ENCODE results near the gene C1R. TPM values are rescaled to one million over a fixed set of nuclear protein-coding genes. Genes with fewer than 3 reads are reported as not detected.

Gene C1R
- total RNA-seq, result 0.43 and 1.5 TPM in 2 replicates

DNA sequence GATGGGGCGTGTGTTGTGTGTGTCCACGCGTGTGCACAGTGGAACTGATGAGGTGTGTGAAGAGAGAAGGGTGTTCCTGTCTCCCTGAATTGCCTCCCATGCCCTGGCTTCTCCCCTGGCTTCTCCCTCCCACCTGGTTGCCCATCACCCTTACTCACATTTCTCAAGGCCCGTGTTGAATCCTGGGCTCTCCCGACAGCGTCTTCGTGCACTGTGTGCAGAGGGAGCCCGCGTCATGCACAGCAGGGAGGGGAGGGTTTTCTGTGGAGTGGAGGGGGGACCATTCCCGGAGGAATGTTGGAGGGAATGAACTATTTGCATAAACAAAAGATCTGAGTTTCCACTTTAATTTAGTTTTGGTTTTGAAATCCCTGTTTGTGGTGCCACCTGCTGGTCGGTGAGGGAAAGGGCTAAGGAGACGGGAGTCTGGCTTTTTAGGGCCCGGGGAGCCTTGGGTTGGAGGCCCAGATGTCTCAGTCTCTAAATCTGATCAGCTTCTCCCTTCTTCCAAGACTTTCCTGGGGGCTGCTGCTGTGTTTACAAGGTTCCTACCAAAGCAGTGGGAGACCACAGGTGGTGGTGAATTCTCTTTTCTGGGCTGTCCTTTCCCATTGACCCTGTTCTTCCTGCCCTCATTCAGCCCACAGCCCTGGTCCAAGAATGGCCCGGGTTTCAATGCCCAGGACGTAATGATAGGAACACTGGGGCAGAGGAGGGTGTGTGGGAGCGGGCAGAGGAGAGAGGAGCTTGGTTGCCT is at the start of gene C1R:
C1R (minus strand) TSS at position 217 of the 757 bp plus-strand sequence; CDS start at position 160, 57 bp downstream.

DNA sequence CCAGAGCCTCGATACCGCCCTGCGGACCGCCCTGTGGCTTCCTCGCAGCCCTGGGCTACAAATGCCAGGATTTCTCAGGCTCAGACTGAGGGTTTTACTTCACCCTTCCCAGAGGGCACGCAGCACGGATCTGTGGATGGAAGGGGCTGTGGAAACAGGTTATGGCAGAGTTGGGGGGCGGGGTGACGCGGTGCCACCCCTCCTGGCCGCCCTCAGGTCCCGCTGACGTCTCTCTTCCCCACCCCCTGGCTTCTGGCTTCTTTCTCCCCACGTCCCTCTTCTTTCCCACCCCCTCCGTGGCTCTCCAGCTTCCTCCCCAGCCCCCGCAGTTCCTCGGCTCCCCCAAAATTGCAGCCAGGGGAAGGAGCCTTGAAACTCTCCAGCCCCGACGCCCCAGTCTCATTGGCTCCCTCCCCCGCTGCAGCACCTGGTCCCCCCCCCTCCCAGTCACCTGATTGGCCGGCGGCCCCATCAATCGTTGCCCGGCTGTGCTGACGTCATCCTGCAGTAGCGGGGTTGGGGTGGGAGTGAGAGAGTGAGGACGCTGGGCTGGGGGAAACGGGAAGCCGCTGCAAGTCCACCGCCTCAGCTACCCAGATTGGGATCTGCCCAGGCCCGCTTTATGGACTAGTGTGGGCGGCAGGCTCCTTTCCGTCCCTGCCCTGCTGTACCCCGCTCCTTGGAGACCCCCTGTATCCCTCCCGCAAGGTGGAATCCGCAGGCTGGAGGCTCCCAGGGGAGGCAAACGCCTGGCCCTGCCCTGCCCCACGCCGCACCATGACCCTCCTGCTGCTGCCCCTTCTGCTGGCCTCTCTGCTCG is 37.8 kb upstream of the C1R start, which contains the start of gene CLSTN3:
CLSTN3 (plus strand) TSS at position 500 of the 820 bp plus-strand sequence; CDS start at position 778, 278 bp downstream.

DNA sequence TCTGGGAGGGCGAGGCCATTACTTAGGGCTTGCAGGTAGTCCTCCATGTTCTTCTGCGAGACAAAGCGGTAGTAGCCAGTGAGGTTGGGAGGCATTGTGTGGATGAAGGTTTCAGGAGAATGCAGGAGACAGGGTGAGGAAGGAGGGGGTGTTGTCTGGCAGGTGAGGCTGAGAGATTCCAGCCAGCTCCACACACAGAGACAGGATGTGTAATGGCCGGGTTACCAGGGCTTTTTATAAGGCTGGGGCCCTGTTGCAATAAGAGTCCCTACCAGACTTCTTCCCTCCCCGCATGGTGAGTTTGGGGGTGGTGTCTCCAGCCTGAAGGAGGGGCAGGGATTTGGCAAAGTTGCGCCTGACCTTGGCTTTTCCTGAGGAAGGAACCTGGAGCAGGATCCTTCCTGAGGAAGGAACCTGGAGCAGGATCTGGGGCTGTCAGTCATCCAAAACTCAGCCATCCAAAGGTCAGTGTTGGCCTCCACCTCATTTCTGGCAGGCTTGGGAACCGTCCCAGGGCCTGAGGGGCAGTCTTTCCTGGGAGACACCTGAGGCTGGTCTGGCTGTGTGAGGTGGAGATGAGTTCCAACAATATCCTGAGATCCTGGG is 36.5 kb upstream of the C1R start, which contains the start of gene RBP5:
RBP5 (minus strand) TSS at position 209 of the 606 bp plus-strand sequence; CDS start at position 95, 114 bp downstream.

DNA sequence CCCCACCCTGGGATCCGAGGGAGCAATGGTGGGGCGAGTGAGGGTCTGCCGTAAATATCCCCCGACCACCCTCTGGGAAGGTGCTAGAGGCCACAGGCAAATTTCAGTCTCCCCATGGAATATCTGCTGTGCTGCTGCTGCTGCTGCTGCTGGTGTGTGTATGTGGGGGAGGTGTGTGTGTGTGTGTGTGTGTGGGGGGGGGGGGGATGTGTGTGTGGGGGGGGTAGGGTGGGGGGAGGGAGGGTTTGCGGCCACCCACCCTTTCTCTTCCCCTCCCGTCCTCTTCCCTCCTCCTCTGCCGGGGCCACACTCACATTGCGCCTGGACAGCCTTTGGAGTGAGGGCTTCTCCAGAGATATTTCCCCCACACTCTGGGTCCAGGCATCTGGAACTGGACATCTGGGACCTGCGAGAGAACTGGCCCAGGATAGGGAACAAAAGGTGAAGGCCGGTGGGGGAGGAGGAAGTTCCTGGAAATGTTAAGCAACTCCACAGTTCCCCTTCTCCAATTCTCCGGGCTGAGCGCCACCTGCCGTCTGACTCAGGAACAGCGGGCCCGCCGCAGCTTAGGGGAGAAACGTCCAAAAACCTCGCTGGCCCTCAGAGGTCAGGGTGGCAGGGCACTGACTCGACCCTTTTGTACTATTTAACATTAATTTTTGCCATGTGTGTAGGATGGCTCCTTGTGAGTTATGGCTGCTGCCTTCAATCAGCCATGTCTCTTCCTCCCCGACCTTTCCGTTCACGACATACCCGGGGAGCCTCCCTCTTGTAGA is 16.7 kb upstream of the C1R start, which contains the start of gene C1RL:
C1RL (minus strand) TSS at position 419 of the 776 bp plus-strand sequence; CDS start at position 385, 34 bp downstream.

DNA sequence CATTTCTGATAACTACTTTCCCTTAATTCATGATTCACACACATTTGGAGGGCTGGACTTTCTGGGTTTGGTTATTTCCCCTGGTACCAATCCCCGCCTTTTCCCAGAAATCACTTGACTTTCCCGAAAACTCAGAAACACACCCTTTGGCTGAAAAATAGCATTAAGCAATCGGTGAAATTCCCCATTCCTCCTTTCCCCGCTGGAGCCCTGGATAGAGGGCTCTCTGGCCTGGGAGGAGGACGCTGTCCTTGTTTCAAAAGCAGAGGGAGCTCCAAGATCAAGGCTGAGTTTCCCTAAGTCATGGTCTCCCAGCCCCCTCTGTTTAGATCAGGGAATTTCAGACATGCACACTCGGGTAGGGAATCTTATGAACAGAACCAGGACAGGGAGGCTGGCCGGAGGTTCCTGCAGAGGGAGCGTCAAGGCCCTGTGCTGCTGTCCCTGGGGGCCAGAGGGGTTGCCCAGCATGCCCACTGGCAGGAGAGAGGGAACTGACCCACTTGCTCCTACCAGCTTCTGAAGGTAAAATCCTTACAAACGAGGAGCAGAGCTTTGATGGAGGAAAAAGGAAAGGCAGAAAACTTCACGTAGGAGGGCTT is 31.8 kb downstream of the C1R start, which contains the start of gene C1S:
C1S (plus strand) TSS at position 366 of the 602 bp plus-strand sequence. CDS start 1,195 bp downstream, outside the sequence.

Other genes starting within 250 kb of the C1R start
- gene CDCA3, start 241.2 kb downstream of the C1R start, total RNA-seq, result 2.7 and 3.4 TPM in 2 replicates
- gene USP5, start 240.3 kb downstream of the C1R start, total RNA-seq, result 69.3 and 72.1 TPM in 2 replicates
- gene TPI1, start 224.9 kb downstream of the C1R start, total RNA-seq, result 630 and 802 TPM in 2 replicates
- 3.4 and 4.2 TPM in 2 replicates for gene SPSB2, start 219.1 kb downstream of the C1R start, total RNA-seq
- gene LRRC23, start 187.6 kb downstream of the C1R start, total RNA-seq, result 2.0 and 3.8 TPM in 2 replicates
- 0.60 and 1.1 TPM in 2 replicates for gene ENO2, start 177.9 kb downstream of the C1R start, total RNA-seq
- 5.5 and 5.8 TPM in 2 replicates for gene ATN1, start 164.5 kb downstream of the C1R start, total RNA-seq
- not detected in 2 replicates for gene RNU7-1, start 148.6 kb downstream of the C1R start, total RNA-seq
- gene C12orf57, start 148.4 kb downstream of the C1R start, total RNA-seq, result 163 and 168 TPM in 2 replicates
- gene PTPN6, start 141.1 kb downstream of the C1R start, total RNA-seq, result 3.3 and 3.5 TPM in 2 replicates
- gene PHB2, start 121.8 kb downstream of the C1R start, total RNA-seq, result 147 and 175 TPM in 2 replicates
- gene EMG1, start 121.5 kb downstream of the C1R start, total RNA-seq, result 26.4 and 33.7 TPM in 2 replicates
- gene LPCAT3, start 74.0 kb downstream of the C1R start, total RNA-seq, result 9.4 and 10.8 TPM in 2 replicates
- 0.09 and 0.65 TPM in 2 replicates for gene C1S, start 31.7 kb downstream of the C1R start, total RNA-seq
- gene C1RL, start 16.8 kb upstream of the C1R start, total RNA-seq, result 12.4 and 15.0 TPM in 2 replicates
- gene RBP5, start 36.4 kb upstream of the C1R start, total RNA-seq, result 0.22 and 0.26 TPM in 2 replicates
- 10.3 and 20.3 TPM in 2 replicates for gene CLSTN3, start 37.9 kb upstream of the C1R start, total RNA-seq
- gene PEX5, start 97.2 kb upstream of the C1R start, total RNA-seq, result 31.4 and 38.8 TPM in 2 replicates
- not detected in 2 replicates for gene ACSM4, start 211.6 kb upstream of the C1R start, total RNA-seq

Data from dermis lymphatic vessel endothelial cell (primary cell).